GM12878 (cell line): Measurements from ENCODE around the gene PRKN. TPM values are rescaled to one million over a fixed set of nuclear protein-coding genes. Genes with fewer than 3 reads are reported as not detected.

ENCODE experiments used
- ATAC-seq: fragments of 200-7000 bp; cut with Tn5 transposase; 3 replicates; pipeline ENCODE4 v1.9.1; 2020; ENCODE audit warnings: mild to moderate bottlenecking, moderate library complexity
- BruUV-seq: library from RNA; stranded (reverse); fragments of 400-500 nt; replicated peaks from 2 replicates; lab custom pipeline; 2021; lab: Mats Ljungman, UMichigan
- CTCF ChIA-PET: fragments of 300-600 bp; sonication (Branson Sonifier 250); formaldehyde crosslinking; extraction: SDS; loops from one replicate; lab custom pipeline; 2021; ENCODE audit warnings: inconsistent platforms; lab: Yijun Ruan, JAX
- POLR2A ChIA-PET: fragments of 350-600 bp; formaldehyde crosslinking; extraction: SDS; loops from one replicate; lab custom pipeline; 2021; ENCODE audit warnings: inconsistent platforms; lab: Charles Lee
- RAD21 ChIA-PET: fragments of 300-600 bp; sonication (Branson Sonifier 250); formaldehyde crosslinking; loops from one replicate; lab custom pipeline; 2023; ENCODE audit warnings: antibody characterized with exemption; ENCODE audit not compliant: unreplicated experiment; lab: Charles Lee
- SMC1A ChIA-PET: fragments of 300-600 bp; sonication (Branson Sonifier 250); formaldehyde crosslinking; loops from one replicate; lab custom pipeline; 2023; ENCODE audit not compliant: unreplicated experiment, uncharacterized antibody; lab: Charles Lee
- DNase-seq: peaks from one replicate; pipeline ENCODE4 v3.0.0-alpha.2; 2011; ENCODE audit warnings: low read depth, low spot score
- FAIRE-seq: peaks from 3 replicates; lab custom pipeline; 2011; peaks lifted over from hg19 to GRCh38; lab: Jason Lieb, UNC
- H2AFZ ChIP-seq: 2 replicates; pipeline ENCODE4 v1.6.0; 2011; ENCODE audit warnings: low read depth, low read length, control low read depth; ENCODE audit not compliant: control insufficient read depth
- H3K27ac ChIP-seq: 2 replicates; pipeline ENCODE4 v1.5.1; 2011; ENCODE audit warnings: control low read depth; ENCODE audit not compliant: control insufficient read depth, insufficient read depth
- H3K27me3 ChIP-seq, 2 experiments: replicated peaks in 1 of 2; 2 replicates each; pipeline versions ENCODE4 v1.6.0 to v1.6.1; 2011; ENCODE audit warnings: low read length in 1 of 2; ENCODE audit not compliant: control insufficient read depth in 2 of 2, insufficient read depth in 2 of 2
- H3K36me3 ChIP-seq, 2 experiments: 2 replicates each; pipeline ENCODE4 v1.5.1; 2011; ENCODE audit warnings: low read length in 1 of 2; ENCODE audit not compliant: control insufficient read depth in 2 of 2, insufficient read depth in 2 of 2
- H3K4me1 ChIP-seq: 2 replicates; pipeline ENCODE4 v1.6.1; 2011; ENCODE audit warnings: mild to moderate bottlenecking, low read length, moderate library complexity, mixed read lengths; ENCODE audit not compliant: control insufficient read depth, insufficient read depth
- H3K4me2 ChIP-seq: 2 replicates; pipeline ENCODE4 v1.6.0; 2011; ENCODE audit warnings: control low read depth; ENCODE audit not compliant: control insufficient read depth, insufficient read depth
- H3K4me3 ChIP-seq: fragments of 200-600 bp; sonication (generic); 2 replicates; pipeline ENCODE4 v1.5.1; 2016
- H3K79me2 ChIP-seq: 2 replicates; pipeline ENCODE4 v1.6.0; 2011; ENCODE audit warnings: low read length; ENCODE audit not compliant: control insufficient read depth, insufficient read depth
- H3K9ac ChIP-seq: 2 replicates; pipeline ENCODE4 v1.8.0; 2011; ENCODE audit warnings: low read length, control low read depth, mixed read lengths; ENCODE audit not compliant: control insufficient read depth, insufficient read depth
- H3K9me3 ChIP-seq: replicated peaks from 3 replicates; pipeline ENCODE4 v1.5.1; 2011; ENCODE audit warnings: mild to moderate bottlenecking, low read length; ENCODE audit not compliant: control insufficient read depth, insufficient read depth
- H4K20me1 ChIP-seq: 2 replicates; pipeline ENCODE4 v1.6.0; 2011; ENCODE audit not compliant: control insufficient read depth, insufficient read depth
- HSF1 ChIP-seq: fragments of 150-350 bp; IDR thresholded peaks from 2 replicates; pipeline ENCODE4 v1.6.1; 2014; ENCODE audit warnings: mild to moderate bottlenecking, low read depth, low read length
- KLF5 ChIP-seq: fragments of 450-650 bp; IDR thresholded peaks from 2 replicates; pipeline ENCODE4 v1.6.1; 2014; ENCODE audit warnings: mild to moderate bottlenecking; ENCODE audit not compliant: partially characterized antibody
- MTA3 ChIP-seq: IDR thresholded peaks from 2 replicates; pipeline ENCODE4 v1.6.1; 2012; ENCODE audit warnings: low read length, inconsistent platforms, borderline replicate concordance
- MYB ChIP-seq: fragments of 150-350 bp; IDR thresholded peaks from 2 replicates; pipeline ENCODE4 v1.6.1; 2014; ENCODE audit warnings: mild to moderate bottlenecking, low read depth, low read length, borderline replicate concordance
- NR2C2 ChIP-seq: IDR thresholded peaks from 2 replicates; pipeline ENCODE4 v1.6.1; 2011; ENCODE audit warnings: borderline replicate concordance, low read depth; ENCODE audit not compliant: control insufficient read depth, insufficient read length
- RAD21 ChIP-seq: IDR thresholded peaks from 2 replicates; pipeline ENCODE4 v1.6.1; 2011; ENCODE audit warnings: mild to moderate bottlenecking, low read depth, low read length, moderate library complexity; ENCODE audit not compliant: insufficient read depth
- SP1 ChIP-seq: IDR thresholded peaks from one replicate; pipeline ENCODE4 v1.6.1; 2011; ENCODE audit warnings: low read depth, low read length
- USF1 ChIP-seq: IDR thresholded peaks from 2 replicates; pipeline ENCODE4 v1.6.1; 2011; ENCODE audit warnings: borderline replicate concordance, low read depth, mild to moderate bottlenecking, moderate library complexity, mixed read lengths, low read length; ENCODE audit not compliant: insufficient read depth; ENCODE audit errors: extremely low read length
- ZBED1 ChIP-seq: IDR thresholded peaks from 2 replicates; pipeline ENCODE4 v1.6.1; 2016; ENCODE audit warnings: borderline replicate concordance
- ZNF622 ChIP-seq: fragments of 450-650 bp; IDR thresholded peaks from 2 replicates; pipeline ENCODE4 v1.6.1; 2017; ENCODE audit warnings: mild to moderate bottlenecking, inconsistent platforms
- WGBS: methylation state at CpG from one replicate; pipeline ENCODE4 v1.1.6; 2016; ENCODE audit warnings: low lambda C conversion rate; ENCODE audit not compliant: insufficient replicate concordance, insufficient coverage; ENCODE audit errors: missing lambda C conversion rate; 5-methylcytosine and 5-hydroxymethylcytosine counted together
- in situ Hi-C: fragments of 300-500 bp; cut with MboI; formaldehyde crosslinking; loops from 9 replicates; pipeline ENCODE4 v1.14.3; 2018; ENCODE audit warnings: mixed read lengths
- intact Hi-C: fragments of 100-400 bp; cut with micrococcal nuclease; formaldehyde crosslinking; loops from one replicate; pipeline ENCODE4 v1.14.2; 2022; ENCODE audit not compliant: unreplicated experiment
- polyA plus RNA-seq, 11 experiments: library from polyadenylated mRNA; depleted of rRNA in 4 of 11; unstranded in 6 of 11; stranded (reverse) in 5 of 11; fragments of >200 nt; fragmentation: Nextera tagmentation in 4 of 11; fragmentation: Illumina TruSeq in 1 of 11; extraction: Ambion mirVana in 4 of 11; extraction: Trizol in 1 of 11; gene quantifications; 1 replicate in 1 of 11; 2 replicates in 10 of 11; pipeline versions ENCODE4 v1.2.1 to v1.2.3, GENCODE V29; 2011 to 2016; ENCODE audit warnings: inconsistent platforms in 2 of 11, missing spikeins in 2 of 11, low read depth in 1 of 11
- total RNA-seq, 4 experiments: library from RNA; depleted of rRNA in 3 of 4; stranded (reverse); fragments of >200 nt in 3 of 4; fragmentation: Illumina TruSeq in 1 of 4; extraction: Trizol in 1 of 4; gene quantifications; 2 replicates each; pipeline versions ENCODE4 v1.2.1 to v1.2.3, GENCODE V29; 2013 to 2021

PRKN gene
- total and polyA plus RNA-seq, 10 of the 15 experiments (the other 5 are each of a cell fraction or from before 2014, with no cell fraction given): 0.06 to 0.09 TPM; not detected in 8

- ChIA-PET CTCF (no interaction called here), POLR2A (no interaction called here)
- no peaks in the 10 kb centered on the region for H3K36me3 ChIP-seq
- BruUV-seq: no TSS peak
- ATAC-seq (no peak), FAIRE-seq (no peak), DNase-seq (no peak)
- no peak overlapping the region for H3K4me3 ChIP-seq
- no peak overlapping the region for H3K4me2 ChIP-seq
- 50% methylated on average over 4 of the region's 4 CpGs for WGBS
- intact Hi-C loops: no loop called here
- no peaks in the 10 kb centered on the region for H3K9me3 ChIP-seq
- H4K20me1 ChIP-seq: no peaks in the 10 kb centered on the region
- H3K4me1 ChIP-seq: no peaks in the 10 kb centered on the region
- H3K27me3 ChIP-seq: no peaks in the 10 kb centered on the region
- H3K9ac ChIP-seq: no peak overlapping the region
- no peak overlapping the region for H2AFZ ChIP-seq
- no peak for TF ChIP-seq ZNF622
- no peak for TF ChIP-seq MTA3
- TF ChIP-seq HSF1: no peak
- TF ChIP-seq MYB: no peak
- TF ChIP-seq SP1: no peak
- no peak for TF ChIP-seq USF1
- TF ChIP-seq KLF5: no peak
- no peak for TF ChIP-seq NR2C2
- TF ChIP-seq ZBED1: no peak
- TF ChIP-seq RAD21: no peak
- TF ChIP-seq, all 136 proteins: peak for 0
- ChIA-PET SMC1A (interaction anchor here (0.7 kb wide), 1 partner anchor 318 kb away, joined by 3 read pairs; no protein-coding TSS in a partner anchor), RAD21 (no interaction called here)
- in situ Hi-C loops: no loop called here
- no peak overlapping the region for H3K27ac ChIP-seq
- H3K79me2 ChIP-seq: no peaks in the 10 kb centered on the region
Observed at GRCh38 chr6:161844804-161845203, 882.8 kb downstream of the PRKN start.
